GM18511 (cell line): Measurements from ENCODE around the gene KSR1.
A peak's percentile ranks its signal among the peaks of the same experiment; 100 is the strongest.
"Not testable (repeated sequence)": the region's sequence is repeated elsewhere in the genome, so short reads cannot be mapped to it uniquely, and the experiment has no call there.

ENCODE experiments used
- ATAC-seq: cut with Tn5 transposase; IDR thresholded peaks from one replicate; pipeline ENCODE4 v1.9.1; 2021; ENCODE audit warnings: mild to moderate bottlenecking, moderate library complexity; ENCODE audit not compliant: unreplicated experiment

KSR1 gene

DNA sequence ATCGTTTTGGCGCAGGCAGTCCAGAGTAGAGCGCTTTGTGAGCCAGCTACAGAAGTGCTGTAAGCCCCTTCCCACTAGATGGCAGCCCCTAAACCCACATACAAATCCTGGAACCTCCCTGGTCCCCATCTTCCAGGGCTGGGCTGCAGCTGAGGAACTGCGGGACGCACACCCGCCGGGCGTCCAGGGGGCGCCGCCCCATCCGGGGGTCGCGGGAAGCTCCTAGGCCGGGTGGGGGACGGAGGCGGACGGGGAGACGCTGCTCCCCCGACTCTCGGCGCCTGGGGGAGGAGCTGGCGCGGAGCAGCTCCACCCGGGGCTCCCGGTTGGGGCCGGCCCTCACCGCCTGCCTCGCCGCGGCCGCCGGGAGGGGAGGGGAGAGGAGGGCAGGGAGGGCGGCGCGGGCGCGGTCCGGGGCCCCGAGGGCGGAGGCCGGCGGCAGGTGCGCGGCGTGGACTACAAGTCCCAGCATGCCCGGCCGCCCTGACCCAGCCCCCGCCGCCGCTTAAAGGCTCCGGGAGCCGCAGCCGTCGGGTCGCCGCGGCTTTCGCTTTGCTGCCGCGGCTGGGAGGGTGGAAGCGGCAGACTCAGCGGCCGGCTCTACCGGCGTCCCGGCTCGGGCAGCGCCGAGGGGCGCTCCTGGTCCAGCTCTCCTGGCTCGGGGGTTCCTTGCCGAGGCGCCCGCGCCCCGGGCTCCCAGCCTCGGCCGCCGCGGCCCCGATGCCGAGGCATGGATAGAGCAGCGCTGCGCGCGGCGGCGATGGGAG lies at the start of gene KSR1:
TSS of gene KSR1 (plus strand) at position 535 of the 767 bp plus-strand sequence. CDS start at position 731, 196 bp downstream.
- ATAC-seq, result peak; percentile 92

- ATAC-seq, result no peak
These were observed 48.1 kb upstream of the KSR1 start for GRCh38 chr17:27407916-27408864.

DNA sequence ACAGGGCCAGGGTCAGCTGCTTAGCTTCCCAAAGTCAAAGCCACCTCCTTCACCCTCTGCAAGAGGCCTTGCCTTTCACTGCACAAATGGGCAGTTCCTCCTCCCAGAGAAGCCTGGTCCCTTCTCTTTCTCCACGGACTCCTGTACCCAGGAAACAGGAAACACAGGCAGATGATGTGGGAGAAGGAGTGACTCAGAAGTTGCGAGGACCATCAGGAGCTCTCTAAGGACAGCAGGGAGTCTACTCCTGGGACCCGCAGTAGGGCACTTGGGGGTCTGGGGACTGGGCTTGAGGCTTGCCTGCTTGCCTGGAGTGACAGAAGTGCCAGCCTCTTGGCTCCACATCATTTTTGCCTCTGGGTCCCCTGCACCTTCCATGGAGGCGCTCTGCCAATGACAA lies 47.4 kb upstream of the KSR1 start:
- no peak for ATAC-seq

GRCh38 chr17:27412158-27412557 lies 44.1 kb upstream of the KSR1 start:
- ATAC-seq, result not testable (repeated sequence)

DNA sequence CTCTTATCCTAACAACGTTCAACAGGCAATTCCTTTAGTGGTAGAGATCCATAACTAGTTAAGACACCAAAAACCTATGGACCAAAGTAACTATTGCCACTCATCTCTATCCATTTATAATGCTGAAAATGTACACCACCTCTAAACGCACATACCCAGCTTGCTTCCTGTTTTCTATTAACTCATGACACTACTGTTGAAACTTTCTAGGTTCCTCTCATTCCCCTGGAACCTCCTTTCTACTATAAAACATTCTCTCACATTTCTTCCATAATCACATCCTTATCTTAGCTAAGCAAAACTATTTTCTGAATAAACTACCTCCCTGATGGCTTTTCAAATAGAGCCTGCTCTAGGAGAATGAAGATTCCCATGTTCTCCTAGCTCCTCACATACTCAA lies 42.9 kb upstream of the KSR1 start:
- ATAC-seq, result no peak

- no peak for ATAC-seq
These were observed 42.5 kb upstream of the KSR1 start for GRCh38 chr17:27413792-27414191.

DNA sequence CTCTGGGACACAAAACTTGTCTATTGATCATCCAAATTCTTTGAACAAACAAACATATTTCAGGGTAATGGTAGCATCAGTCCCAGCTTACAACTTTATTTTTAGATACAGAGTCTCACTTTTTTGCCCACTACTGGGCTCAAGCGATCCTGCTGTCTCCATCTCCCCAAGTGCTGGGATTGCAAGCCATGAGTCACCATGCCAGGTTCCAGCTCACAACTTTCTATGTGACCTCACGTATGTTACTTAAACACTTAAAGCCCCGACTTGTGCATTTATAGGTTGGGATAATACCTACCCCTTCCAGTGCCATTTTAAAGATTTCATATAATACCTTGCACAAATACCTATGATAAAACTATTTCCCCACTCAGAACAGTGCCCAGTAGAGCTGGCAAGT lies 42.0 kb upstream of the KSR1 start:
- no peak for ATAC-seq

GRCh38 chr17:27414694-27415093 lies 41.6 kb upstream of the KSR1 start:
- ATAC-seq, result no peak

GRCh38 chr17:27415120-27415795 lies 41.0 kb upstream of the KSR1 start:
- no peak for ATAC-seq

- ATAC-seq, result no peak
These were observed 38.5 kb upstream of the KSR1 start for GRCh38 chr17:27417596-27418365.

DNA sequence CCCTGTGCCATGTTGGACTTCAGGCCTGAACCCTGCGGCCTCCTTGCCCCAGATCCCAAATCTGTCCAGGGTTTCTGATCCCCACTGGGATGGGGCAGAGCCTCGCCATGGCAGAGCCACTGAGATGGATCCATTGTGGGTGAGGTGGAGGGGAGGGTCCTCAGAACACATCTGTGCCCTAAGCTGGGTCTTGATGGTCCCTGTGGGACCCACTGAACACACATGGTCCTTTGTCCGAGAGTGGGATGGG lies 38.0 kb upstream of the KSR1 start:
- ATAC-seq, result no peak

DNA sequence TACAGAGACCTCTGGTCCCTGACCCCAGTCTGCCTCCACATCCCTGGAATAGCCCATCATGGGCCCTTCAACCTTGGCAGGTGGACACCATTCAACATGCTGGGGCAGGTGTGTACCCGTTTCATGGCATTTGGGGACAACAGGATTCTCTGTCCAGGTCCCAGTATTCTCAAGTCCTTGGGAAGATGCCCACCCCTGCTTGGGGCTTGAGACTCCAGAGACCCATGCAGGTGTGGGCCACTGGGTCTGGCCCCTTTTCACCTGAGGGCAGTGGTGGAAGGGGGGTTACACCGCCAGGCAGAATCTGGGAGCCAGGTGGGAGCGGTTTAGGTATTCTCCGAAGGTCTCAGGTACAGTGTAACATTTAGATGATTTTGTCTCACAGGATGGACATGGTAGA lies 37.1 kb upstream of the KSR1 start:
- no peak for ATAC-seq

GRCh38 chr17:27420211-27420950 lies 35.9 kb upstream of the KSR1 start:
- ATAC-seq, result no peak

- ATAC-seq, result no peak
These were observed 35.1 kb upstream of the KSR1 start for GRCh38 chr17:27421111-27421510.

DNA sequence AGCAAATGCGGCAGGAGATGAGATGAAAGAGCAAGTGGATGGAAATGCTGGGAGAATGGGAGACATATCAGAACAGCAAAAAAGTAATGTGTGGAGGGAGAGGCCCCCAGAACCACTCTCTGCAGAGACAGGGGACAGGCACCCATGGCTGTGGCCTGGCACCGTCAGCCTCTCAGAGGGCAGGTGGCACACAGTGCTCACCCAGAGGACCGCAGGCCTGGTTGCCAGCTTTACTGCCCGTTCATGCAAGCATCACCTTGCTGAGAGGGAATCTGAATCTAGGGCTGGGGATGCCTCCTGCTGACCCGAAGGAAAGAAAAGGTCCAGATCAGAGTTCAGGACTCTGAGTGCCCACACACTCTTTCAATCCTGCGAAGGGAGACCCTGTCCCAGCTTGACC lies 34.6 kb upstream of the KSR1 start:
- ATAC-seq, result not testable (repeated sequence)

- no peak for ATAC-seq
These were observed 33.6 kb upstream of the KSR1 start for GRCh38 chr17:27422601-27423000.

DNA sequence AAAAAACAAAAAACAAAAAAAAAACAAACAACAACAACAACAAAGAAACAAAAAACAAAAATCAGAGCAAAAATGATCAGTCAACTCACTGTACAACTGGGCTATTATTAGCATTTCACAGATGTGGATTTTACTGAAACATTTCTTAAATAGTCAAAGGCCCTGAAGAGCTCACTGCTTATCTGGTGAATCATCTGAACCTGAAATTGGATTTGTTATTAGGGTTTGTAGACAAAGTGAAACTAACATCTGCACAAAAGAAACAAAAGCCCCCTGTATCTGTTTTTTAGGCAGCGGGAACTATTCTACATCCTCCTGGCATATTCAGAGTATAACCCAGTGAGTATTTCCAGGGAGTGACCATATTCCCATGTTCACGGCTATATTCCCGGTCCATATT lies 32.6 kb upstream of the KSR1 start:
- ATAC-seq, result peak; percentile 50

DNA sequence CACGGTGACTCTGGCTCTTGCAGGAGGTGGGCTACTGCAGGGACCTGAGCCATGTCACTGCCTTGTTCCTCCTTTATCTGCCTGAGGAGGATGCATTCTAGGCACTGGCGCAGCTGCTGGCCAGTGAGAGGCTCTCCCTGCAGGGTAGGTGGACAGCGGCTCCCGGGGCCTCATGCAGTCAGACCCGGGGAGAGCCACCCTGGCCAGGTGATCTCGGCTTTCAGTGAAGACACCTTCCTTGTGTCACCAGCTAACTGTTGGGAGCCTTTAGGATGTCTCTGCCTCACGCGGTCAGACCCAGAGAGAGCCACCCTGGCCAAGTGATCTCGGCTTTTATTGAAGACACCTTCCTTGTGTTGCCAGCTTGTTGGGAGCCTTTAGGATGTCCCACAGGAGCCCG lies 31.7 kb upstream of the KSR1 start:
- ATAC-seq, result no peak

DNA sequence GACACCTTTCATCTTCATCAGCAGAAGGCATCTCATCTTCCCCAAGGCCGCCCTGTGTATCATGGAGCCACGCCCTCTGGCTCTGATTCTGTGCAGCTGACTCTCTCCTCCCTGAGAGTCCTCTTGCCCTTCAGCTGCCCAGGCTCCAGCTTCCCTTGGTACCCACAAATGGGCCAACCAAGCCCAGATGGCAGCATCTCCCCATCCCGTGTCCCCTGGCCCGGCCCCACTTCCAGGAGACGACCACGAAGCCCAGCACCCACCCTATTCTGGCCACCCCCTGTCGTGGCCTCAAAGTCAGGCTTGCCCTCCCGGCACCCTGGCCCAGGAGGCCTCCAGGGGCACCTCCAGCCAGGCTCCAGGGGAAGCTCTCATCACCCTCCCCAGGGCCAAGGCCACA lies 31.3 kb upstream of the KSR1 start:
- ATAC-seq, result no peak

- ATAC-seq, result not testable (repeated sequence)
These were observed 30.7 kb upstream of the KSR1 start for GRCh38 chr17:27425571-27425970.
